Gastroesophageal sphincter (tissue), 3 donors: Measurements from ENCODE around the gene ETAA1.

Source experiments
- POLR2A ChIP-seq, 2 donors: fragments of 450-650 bp; IDR thresholded peaks; one replicate each; pipeline ENCODE4 v1.6.1; 2017; ENCODE audit warnings: antibody characterized with exemption in 2 of 2, mild to moderate bottlenecking in 2 of 2, moderate library complexity in 1 of 2
- TF ChIP-seq, protein P1 (sequence below), 4 experiments: fragments of 200-600 bp in 2 of 4; fragments of 450-650 bp in 2 of 4; sonication (generic) in 1 of 4; IDR thresholded peaks; one replicate each; pipeline ENCODE4 v1.5.1; 2017 to 2019; ENCODE audit warnings: antibody characterized with exemption in 4 of 4, mild to moderate bottlenecking in 2 of 4, moderate library complexity in 2 of 4

GRCh38 chr2:67446491-67446911 is 49.4 kb downstream of the ETAA1 start:
- TF ChIP-seq, protein P1, sequence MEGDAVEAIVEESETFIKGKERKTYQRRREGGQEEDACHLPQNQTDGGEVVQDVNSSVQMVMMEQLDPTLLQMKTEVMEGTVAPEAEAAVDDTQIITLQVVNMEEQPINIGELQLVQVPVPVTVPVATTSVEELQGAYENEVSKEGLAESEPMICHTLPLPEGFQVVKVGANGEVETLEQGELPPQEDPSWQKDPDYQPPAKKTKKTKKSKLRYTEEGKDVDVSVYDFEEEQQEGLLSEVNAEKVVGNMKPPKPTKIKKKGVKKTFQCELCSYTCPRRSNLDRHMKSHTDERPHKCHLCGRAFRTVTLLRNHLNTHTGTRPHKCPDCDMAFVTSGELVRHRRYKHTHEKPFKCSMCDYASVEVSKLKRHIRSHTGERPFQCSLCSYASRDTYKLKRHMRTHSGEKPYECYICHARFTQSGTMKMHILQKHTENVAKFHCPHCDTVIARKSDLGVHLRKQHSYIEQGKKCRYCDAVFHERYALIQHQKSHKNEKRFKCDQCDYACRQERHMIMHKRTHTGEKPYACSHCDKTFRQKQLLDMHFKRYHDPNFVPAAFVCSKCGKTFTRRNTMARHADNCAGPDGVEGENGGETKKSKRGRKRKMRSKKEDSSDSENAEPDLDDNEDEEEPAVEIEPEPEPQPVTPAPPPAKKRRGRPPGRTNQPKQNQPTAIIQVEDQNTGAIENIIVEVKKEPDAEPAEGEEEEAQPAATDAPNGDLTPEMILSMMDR (IDR thresholded peaks at IDR 0.05) = no peak
- no peak for TF ChIP-seq POLR2A (IDR thresholded peaks at IDR 0.05)
